Erythroblast (primary cell): Measurements from ENCODE around the gene LPCAT4.

Experiments
- GATA1 ChIP-seq: IDR thresholded peaks from 2 replicates; pipeline ENCODE4 v1.6.1; 2011; ENCODE audit warnings: low read depth, mild to moderate bottlenecking, control low read depth, low read length, moderate library complexity
- POLR2A ChIP-seq: IDR thresholded peaks from 2 replicates; pipeline ENCODE4 v1.6.1; 2011; ENCODE audit warnings: mild to moderate bottlenecking, low read length

DNA sequence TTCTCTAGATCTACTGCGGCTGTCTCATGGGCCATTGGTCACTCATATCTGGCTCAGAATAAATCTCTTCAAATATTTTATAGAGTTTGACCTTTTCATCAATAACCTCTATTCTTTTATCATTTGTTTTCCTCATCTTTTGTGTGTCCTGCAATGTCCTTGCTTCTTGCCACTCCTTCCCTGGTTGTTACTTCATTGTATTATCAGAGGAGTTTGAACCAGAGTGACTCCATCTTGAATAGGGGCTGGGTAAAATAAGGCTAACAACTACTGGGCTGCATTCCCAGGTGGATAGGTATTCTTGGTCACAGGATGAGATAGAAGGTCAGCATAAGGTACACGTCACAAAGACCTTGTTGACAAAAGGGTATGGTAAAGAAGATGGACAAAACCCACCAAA lies 9.9 kb upstream of the LPCAT4 start:
- TF ChIP-seq POLR2A (no peak), GATA1 (no peak)
